ENCODE results near the gene THYN1. TPM values are rescaled to one million over a fixed set of nuclear protein-coding genes. Genes with fewer than 3 reads are reported as not detected.

THYN1 gene
- total and polyA plus RNA-seq, 11 donors: 34.1 to 59.4 (median 41.9) TPM

DNA sequence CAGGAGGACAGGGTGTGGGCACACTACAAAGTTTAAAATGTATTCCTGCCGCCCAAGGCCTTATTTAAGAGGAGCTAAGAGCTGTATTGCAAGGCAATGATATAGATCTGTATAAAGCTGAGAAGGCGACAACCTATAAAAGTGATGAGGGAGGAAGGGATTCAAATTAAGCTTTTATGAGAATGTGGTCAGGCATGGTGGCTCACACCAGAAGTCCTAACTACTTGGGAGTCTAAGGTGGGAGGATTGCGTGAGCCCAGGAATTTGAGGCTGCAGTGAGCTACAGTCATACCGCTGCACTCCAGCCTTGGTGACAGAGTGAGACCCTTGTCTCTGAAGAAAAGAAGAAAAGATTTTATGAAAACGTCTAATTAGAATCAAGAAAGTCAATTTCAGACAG, 13.3 kb upstream of the THYN1 start:
- H3K9me3 ChIP-seq: no peaks in the 10 kb centered on the region
- TF ChIP-seq, protein P1, sequence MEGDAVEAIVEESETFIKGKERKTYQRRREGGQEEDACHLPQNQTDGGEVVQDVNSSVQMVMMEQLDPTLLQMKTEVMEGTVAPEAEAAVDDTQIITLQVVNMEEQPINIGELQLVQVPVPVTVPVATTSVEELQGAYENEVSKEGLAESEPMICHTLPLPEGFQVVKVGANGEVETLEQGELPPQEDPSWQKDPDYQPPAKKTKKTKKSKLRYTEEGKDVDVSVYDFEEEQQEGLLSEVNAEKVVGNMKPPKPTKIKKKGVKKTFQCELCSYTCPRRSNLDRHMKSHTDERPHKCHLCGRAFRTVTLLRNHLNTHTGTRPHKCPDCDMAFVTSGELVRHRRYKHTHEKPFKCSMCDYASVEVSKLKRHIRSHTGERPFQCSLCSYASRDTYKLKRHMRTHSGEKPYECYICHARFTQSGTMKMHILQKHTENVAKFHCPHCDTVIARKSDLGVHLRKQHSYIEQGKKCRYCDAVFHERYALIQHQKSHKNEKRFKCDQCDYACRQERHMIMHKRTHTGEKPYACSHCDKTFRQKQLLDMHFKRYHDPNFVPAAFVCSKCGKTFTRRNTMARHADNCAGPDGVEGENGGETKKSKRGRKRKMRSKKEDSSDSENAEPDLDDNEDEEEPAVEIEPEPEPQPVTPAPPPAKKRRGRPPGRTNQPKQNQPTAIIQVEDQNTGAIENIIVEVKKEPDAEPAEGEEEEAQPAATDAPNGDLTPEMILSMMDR (IDR thresholded peaks at IDR 0.05): no peak
- no peak for TF ChIP-seq POLR2A (IDR thresholded peaks at IDR 0.05)
- WGBS, 4 donors: 87 to 90% (median 89%) methylated on average over 5 of the region's 5 CpGs
- no peak for DNase-seq
- H3K36me3 ChIP-seq: peaks cover 0 to 41% (median 30%) of the 10 kb centered on the region in 9 donors
- H3K27ac ChIP-seq: no peak overlapping the region
- H3K4me3 ChIP-seq: no peak overlapping the region
- peaks cover 0 to 23% (median 3%) of the 10 kb centered on the region in 9 donors for H3K27me3 ChIP-seq
- ATAC-seq: no peak
- peaks cover 0 to 12% (median 0%) of the 10 kb centered on the region in 12 donors for H3K4me1 ChIP-seq
- intact Hi-C loops (cut with DNase I): no loop called here

DNA sequence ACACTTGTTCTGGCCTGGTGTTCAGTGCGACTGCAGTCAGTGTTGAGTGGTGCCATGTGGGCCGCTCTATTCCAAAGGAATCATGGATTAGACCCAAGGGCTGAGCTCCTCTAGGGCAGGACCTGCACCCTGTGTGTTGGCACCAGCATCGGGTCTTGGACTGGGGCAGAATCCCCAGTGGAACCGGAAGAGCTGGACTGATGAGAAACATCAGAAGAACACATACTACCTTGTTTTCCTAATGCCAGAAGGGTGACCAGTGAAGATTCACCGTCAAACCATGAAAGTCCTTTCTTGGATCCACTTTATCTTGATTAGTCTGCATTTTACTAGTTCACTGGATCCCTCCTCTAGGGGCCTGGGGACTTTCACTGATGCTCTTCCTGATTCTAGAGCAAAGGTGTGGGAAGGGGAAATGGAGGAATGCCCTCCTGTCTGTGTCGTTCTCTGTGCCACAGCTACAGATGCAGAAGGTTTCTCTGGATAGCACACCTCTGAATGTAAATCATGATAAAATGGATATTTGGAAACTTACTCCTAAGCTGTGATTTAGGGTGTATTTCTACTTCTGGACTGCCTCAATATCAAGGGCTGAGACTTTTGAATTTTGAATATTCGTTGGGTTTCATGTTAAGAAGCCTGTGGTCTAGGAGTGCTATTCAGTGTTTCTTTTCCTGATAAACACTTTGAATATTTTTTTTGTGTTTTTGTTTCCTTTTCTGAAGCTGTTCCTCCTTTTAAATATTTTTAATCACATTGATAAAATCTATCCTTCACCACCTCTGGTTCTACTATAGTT, 12.0 kb upstream of the THYN1 start:
- Histone ChIP-seq H3K9me3 (no peaks in the 10 kb centered on the region), H3K4me1 (peaks cover 0 to 12% (median 0%) of the 10 kb centered on the region in 12 donors), H3K4me3 (no peak overlapping the region), H3K27ac (no peak overlapping the region), H3K27me3 (peaks cover 0 to 10% (median 0%) of the 10 kb centered on the region in 9 donors), H3K36me3 (peaks cover 0 to 53% (median 42%) of the 10 kb centered on the region in 9 donors)
- WGBS, 4 donors: 88 to 92% (median 91%) methylated on average over 7 of the region's 7 CpGs
- DNase-seq (no peak), ATAC-seq (no peak)
- TF ChIP-seq POLR2A (IDR thresholded peaks at IDR 0.05): no peak
- TF ChIP-seq, protein P1 (IDR thresholded peaks at IDR 0.05): no peak
- intact Hi-C loops (cut with DNase I): no loop called here

DNA sequence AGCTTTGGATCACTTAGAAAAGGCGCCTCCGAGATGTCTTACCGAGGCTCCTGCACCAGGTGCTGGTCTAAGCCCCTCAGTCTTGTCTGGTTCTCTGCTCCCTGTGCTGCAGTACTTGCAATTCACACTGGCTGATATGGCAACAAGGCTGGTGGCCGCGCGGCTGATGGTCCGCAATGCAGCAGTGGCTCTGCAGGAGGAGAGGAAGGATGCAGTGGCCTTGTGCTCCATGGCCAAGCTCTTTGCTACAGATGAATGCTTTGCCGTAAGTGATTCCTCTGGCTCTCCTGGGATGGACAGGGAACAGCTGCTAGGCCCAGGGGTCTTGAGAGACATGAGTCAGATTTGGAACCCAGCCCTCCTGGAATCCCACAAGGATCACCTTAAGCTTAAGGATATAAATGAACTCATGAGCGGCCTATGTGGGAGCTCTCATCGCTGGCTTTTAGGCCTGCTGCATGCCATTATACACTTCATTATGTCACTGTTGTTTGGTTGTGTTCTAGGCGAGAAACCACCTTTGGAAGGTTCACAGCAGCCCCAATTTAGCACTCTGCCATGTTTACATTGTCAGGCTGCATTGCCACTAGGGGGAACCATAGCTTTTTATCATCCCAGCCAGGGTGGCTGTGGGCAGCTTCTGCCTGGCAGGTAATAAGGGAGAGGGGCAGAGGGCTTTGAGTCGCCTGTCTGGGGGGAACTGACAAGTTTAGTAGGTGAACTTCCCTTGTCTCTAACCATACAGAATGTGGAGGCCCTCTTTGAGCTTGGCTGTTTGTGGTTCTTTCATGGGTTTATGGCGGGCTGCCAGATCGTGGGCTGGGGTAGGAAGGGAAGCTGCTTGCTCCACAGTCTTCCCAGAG, 8.7 kb upstream of the THYN1 start:
- H3K4me3 ChIP-seq: no peak overlapping the region
- H3K4me1 ChIP-seq: peaks cover 0 to 7% (median 0%) of the 10 kb centered on the region in 12 donors
- intact Hi-C loops (cut with DNase I): no loop called here
- H3K27ac ChIP-seq: no peak overlapping the region
- DNase-seq (no peak), ATAC-seq (peak in 1 of 4 donors; percentile 49)
- H3K27me3 ChIP-seq: no peaks in the 10 kb centered on the region
- TF ChIP-seq, protein P1 (IDR thresholded peaks at IDR 0.05): peak in 9 of 12 donors; percentile 16 to 44 (median 27)
- no peak for TF ChIP-seq POLR2A (IDR thresholded peaks at IDR 0.05)
- WGBS, 4 donors: 87 to 91% (median 89%) methylated on average over 14 of the region's 14 CpGs
- peaks cover 0 to 85% (median 69%) of the 10 kb centered on the region in 9 donors for H3K36me3 ChIP-seq
- H3K9me3 ChIP-seq: no peaks in the 10 kb centered on the region

GRCh38 chr11:134260983-134261382, 7.8 kb upstream of the THYN1 start:
- TF ChIP-seq POLR2A (IDR thresholded peaks at IDR 0.05): no peak
- TF ChIP-seq, protein P1 (IDR thresholded peaks at IDR 0.05): no peak

More at GRCh38 chr11:134260983-134261382, 7.8 kb upstream of the THYN1 start:
- H3K27ac ChIP-seq: no peak overlapping the region
- intact Hi-C loops (cut with DNase I): no loop called here
- H3K36me3 ChIP-seq: peaks cover 0 to 90% (median 72%) of the 10 kb centered on the region in 9 donors
- H3K4me1 ChIP-seq: no peaks in the 10 kb centered on the region
- 90 to 94% (median 92%) methylated on average over 15 to 16 of the region's 16 CpGs for WGBS, 4 donors
- H3K9me3 ChIP-seq: no peaks in the 10 kb centered on the region
- no peaks in the 10 kb centered on the region for H3K27me3 ChIP-seq
- DNase-seq: no peak
- no peak for ATAC-seq
- H3K4me3 ChIP-seq: no peak overlapping the region

Data from heart left ventricle (tissue), 16 donors.